Fibroblast of pulmonary artery (primary cell): ENCODE measurements around the gene ZNF714.

ENCODE experiments used
- DNase-seq: peaks from one replicate; pipeline ENCODE4 v3.0.0-alpha.2; 2010; ENCODE audit warnings: low read depth
- H3K4me3 ChIP-seq: replicated peaks from 2 replicates; pipeline ENCODE4 v1.5.1; 2011; ENCODE audit warnings: low read depth, mild to moderate bottlenecking, control low read depth, low read length, moderate library complexity
- CTCF ChIP-seq: IDR thresholded peaks from 2 replicates; pipeline ENCODE4 v1.5.1; 2011; ENCODE audit warnings: mild to moderate bottlenecking, control low read depth, low read length, inconsistent platforms; ENCODE audit errors: missing control alignments

ZNF714 gene

GRCh38 chr19:21084343-21084742, 2.3 kb downstream of the ZNF714 start:
- TF ChIP-seq CTCF, result no peak
- DNase-seq, result peak; percentile 38

GRCh38 chr19:21087871-21088270, 5.9 kb downstream of the ZNF714 start:
- no peak overlapping the region for H3K4me3 ChIP-seq
- no peak for DNase-seq
- no peak for TF ChIP-seq CTCF

More at GRCh38 chr19:21084343-21084742, 2.3 kb downstream of the ZNF714 start:
- no peak overlapping the region for H3K4me3 ChIP-seq

DNA sequence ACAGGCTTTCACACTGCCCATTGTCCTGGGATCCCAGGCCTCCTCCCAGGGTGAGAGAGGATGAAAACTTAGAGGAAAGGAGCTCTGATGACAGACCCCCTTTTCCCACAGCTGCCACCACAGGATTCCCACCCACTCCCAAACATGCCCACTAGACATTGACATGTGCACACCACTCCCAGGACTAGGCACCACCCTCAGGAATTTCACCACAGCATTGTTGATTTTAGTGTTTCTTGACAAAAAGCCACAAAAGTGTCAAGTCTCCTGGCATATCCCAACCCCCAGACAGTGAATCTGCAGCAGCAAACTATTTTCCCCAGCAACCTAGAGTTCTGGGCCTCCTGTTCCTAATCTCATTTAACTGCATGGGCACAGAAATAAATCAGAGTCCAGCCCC, 10.1 kb downstream of the ZNF714 start:
- TF ChIP-seq CTCF, result no peak
- DNase-seq, result peak; percentile 54
- no peak overlapping the region for H3K4me3 ChIP-seq

DNA sequence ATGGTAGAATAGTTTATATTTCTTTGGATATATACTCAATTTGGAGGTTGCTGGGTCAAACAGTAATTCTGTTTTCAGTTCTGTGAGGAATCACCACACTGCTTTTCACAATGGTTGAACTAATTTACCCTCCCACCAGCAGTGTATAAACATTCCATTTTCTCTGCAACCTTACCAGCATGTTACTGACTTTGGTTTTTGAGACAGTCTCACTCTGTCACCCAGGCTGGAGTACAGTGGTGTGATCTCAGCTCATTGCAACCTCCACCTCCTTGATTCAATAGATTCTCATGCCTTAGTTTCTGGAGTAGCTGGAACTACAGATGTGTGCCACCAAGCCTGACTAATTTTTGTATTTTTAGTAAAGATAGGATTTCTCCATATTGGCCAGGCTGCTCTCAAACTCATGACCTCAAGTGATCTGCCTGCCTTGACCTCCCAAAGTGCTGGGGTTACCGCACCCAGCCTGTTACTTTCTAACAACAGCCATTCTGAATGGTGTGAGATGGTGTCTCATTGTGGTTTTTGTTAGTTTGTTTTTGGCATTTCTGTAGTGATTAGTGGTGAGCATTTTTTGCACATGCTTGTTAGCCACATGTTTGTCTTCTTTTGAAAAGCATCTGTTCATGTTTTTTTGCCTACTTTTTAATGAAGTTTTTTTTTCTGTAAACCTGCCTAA, 12.5 kb downstream of the ZNF714 start:
- DNase-seq, result no peak
- TF ChIP-seq CTCF, result no peak
- no peak overlapping the region for H3K4me3 ChIP-seq

DNA sequence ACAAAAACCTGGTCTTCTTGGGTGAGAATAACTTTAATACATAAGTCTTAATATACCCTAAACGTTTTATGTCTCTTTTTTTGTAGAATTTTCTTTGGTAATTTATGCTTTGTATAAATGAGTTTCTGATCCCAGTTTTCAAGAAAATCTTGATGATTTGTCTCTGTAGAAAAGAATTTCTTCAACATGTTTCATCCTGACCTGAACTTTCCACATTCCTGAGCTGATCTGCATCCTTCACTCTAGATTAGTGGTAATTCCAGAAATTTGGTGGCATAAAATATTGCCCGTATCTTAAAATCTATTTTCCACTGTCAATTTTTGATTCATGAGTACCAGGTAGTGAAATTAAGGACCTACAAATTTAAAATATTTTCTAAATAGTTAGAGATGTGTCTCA, 16.3 kb downstream of the ZNF714 start:
- no peak overlapping the region for H3K4me3 ChIP-seq
- DNase-seq, result no peak
- TF ChIP-seq CTCF, result no peak

DNA sequence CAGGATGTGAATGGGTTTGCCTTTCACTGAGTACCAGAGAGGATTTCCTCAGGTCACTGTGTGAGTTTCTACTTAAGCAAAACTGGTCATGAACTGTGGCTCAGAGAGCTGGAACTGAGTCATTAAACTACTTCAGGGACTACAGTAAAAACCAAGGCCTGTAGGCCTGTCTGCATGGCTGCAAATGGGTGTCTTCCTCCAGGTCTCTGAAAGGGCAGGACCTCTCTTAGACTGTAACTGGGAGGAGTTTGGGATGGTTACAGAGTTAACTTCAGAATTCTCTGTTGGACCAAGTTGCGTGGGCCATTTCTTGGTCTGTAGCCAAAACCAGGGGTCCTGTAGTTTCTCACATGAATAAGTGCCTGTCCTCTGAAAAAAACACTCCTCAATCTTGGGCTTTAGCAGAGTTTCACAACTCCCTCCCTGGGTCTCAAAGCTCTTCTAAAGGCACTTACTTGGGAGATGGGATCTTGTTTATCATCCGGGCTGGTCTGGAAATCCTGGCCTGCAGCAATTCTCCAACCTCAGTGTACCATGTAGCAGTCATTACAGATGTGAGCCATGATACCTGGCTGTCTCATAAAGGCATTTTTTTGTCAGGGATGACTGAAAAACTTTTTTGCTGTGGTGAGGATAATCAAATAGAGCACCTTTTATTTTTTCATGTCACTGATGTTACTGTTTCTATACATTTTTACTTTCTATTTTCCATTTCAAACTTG, 19.7 kb downstream of the ZNF714 start:
- no peak for TF ChIP-seq CTCF
- H3K4me3 ChIP-seq, result no peak overlapping the region
- DNase-seq, result no peak
